Activated naive CD8-positive, alpha-beta T cell (primary cell): ENCODE results near the gene TMTC1.

Experiments
- H3K27ac Mint-ChIP-seq: one replicate; pipeline ENCODE4 v1.8.0; 2021; ENCODE audit warnings: mixed read lengths
- H3K27me3 Mint-ChIP-seq: one replicate; pipeline ENCODE4 v1.8.0; 2021; ENCODE audit warnings: mixed read lengths
- H3K36me3 Mint-ChIP-seq: one replicate; pipeline ENCODE4 v1.8.0; 2021; ENCODE audit warnings: mixed read lengths
- H3K4me1 Mint-ChIP-seq: one replicate; pipeline ENCODE4 v1.8.0; 2021; ENCODE audit warnings: low read depth, mixed read lengths
- H3K4me3 Mint-ChIP-seq: one replicate; pipeline ENCODE4 v1.8.0; 2021; ENCODE audit warnings: mild to moderate bottlenecking, mixed read lengths
- H3K9me3 Mint-ChIP-seq: one replicate; pipeline ENCODE4 v1.8.0; 2021; ENCODE audit warnings: low read depth, mixed read lengths

Gene TMTC1

DNA sequence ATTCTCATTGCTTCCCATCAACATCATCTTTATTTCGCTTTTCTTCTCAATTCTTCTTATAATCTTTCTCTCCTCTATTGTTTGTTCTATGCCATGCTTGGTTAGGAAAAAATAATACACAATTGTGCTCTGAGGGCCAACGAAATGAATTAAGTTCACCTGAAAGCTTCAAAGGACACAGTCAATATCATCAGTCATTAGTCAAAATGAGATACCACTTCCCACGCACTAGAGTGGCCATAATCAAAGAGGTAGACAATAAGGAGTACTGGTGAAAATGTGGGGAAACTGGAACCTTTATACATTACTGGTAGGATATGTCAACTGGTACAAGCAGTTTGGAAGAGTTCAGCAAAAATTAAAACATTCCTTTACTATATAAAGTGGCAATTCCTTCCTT is 91.5 kb downstream of the TMTC1 start:
- Mint-ChIP-seq H3K36me3 (no peaks in the 10 kb centered on the region), H3K4me1 (no peaks in the 10 kb centered on the region), H3K27ac (no peak overlapping the region), H3K9me3 (no peaks in the 10 kb centered on the region), H3K4me3 (no peak overlapping the region), H3K27me3 (peaks cover 2% of the 10 kb centered on the region)

DNA sequence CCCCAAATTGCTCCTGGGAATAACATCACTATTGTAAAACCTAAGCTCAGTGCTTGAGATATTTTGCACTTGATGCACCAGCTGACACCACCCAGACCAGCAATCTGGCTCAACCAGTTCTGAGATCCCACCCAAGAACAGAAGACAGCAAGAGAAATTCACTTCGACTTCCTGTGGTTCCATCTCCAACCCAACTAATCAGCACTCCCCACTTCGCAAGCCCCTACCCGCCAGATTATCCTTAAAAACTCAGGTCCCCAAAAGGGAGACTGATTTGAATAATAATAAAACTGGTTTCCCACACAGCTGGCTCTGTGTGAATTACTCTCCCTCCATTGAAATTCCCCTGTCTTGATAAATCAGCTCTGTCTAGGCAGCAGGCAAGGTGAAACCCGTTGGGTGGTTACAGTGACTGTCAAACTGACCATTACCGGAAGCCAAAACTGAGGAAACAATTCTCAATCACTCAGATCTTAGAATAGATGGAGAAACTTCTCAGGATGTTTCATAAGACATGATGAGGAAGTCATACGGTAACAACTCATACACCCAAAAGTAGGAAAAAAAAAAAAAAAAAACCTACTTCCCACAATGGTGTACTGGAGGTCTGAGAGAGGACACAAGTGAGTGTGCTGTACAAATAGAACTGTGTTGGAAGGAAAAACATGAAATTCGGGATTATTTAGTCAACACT is 92.4 kb downstream of the TMTC1 start:
- no peak overlapping the region for H3K4me3 Mint-ChIP-seq
- no peak overlapping the region for H3K27ac Mint-ChIP-seq
- H3K36me3 Mint-ChIP-seq, result no peaks in the 10 kb centered on the region
- peaks cover 2% of the 10 kb centered on the region for H3K27me3 Mint-ChIP-seq
- H3K9me3 Mint-ChIP-seq, result no peaks in the 10 kb centered on the region
- no peaks in the 10 kb centered on the region for H3K4me1 Mint-ChIP-seq

DNA sequence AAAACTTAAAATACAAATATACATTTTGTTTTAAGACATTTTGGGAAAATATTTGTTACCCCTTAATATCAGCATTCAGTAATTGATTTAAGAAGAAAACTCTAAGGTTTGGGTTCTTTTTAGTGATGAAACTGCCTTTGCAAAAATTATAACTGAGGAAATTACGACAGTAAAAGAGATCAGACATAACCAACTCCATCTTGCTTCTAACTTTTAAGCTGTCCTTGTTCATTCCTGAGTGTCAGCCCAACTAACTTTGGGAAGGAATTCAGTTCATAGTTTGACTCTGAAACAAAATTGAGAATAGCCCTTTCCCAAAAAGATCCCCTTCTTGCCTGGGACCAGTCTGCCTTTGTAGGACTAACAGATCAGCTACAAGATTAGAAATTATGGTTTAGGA is 93.0 kb downstream of the TMTC1 start:
- Mint-ChIP-seq H3K27me3 (peaks cover 2% of the 10 kb centered on the region), H3K27ac (no peak overlapping the region), H3K36me3 (no peaks in the 10 kb centered on the region), H3K4me3 (no peak overlapping the region), H3K9me3 (no peaks in the 10 kb centered on the region), H3K4me1 (no peaks in the 10 kb centered on the region)

GRCh38 chr12:29688914-29689313 is 94.8 kb downstream of the TMTC1 start:
- Mint-ChIP-seq H3K9me3 (no peaks in the 10 kb centered on the region), H3K36me3 (no peaks in the 10 kb centered on the region), H3K27me3 (peaks cover 2% of the 10 kb centered on the region), H3K4me3 (no peak overlapping the region), H3K4me1 (no peaks in the 10 kb centered on the region), H3K27ac (no peak overlapping the region)

DNA sequence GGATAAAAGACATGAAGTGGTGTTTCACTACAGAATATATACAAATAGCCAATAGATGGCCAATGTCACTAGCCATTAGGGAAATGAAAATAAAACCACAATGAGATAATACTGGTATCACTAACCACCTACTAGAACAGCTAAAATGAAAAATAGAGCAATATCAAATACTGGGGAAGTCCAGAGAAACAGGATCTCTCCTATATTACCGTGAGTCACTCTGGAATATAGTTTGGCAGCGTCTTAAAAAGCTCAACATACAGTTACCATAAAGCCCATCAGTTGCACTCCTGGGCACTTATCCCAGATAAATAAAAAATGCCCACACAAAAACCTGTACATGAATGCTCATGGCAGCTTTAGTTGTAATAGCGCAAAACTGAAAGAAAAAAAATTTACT is 101.7 kb downstream of the TMTC1 start:
- no peaks in the 10 kb centered on the region for H3K4me1 Mint-ChIP-seq
- H3K4me3 Mint-ChIP-seq, result no peak overlapping the region

GRCh38 chr12:29681370-29681769 is 102.4 kb downstream of the TMTC1 start:
- peaks cover 6% of the 10 kb centered on the region for H3K27me3 Mint-ChIP-seq
- H3K36me3 Mint-ChIP-seq, result no peaks in the 10 kb centered on the region
- H3K4me1 Mint-ChIP-seq, result no peaks in the 10 kb centered on the region
- H3K9me3 Mint-ChIP-seq, result no peaks in the 10 kb centered on the region
- H3K27ac Mint-ChIP-seq, result no peak overlapping the region
- no peak overlapping the region for H3K4me3 Mint-ChIP-seq

More for the DNA sequence above, 101.7 kb downstream of the TMTC1 start:
- Mint-ChIP-seq H3K27ac (no peak overlapping the region), H3K36me3 (no peaks in the 10 kb centered on the region), H3K27me3 (peaks cover 6% of the 10 kb centered on the region), H3K9me3 (no peaks in the 10 kb centered on the region)

- no peaks in the 10 kb centered on the region for H3K4me1 Mint-ChIP-seq
- no peaks in the 10 kb centered on the region for H3K9me3 Mint-ChIP-seq
- H3K27me3 Mint-ChIP-seq, result peaks cover 6% of the 10 kb centered on the region
- H3K36me3 Mint-ChIP-seq, result no peaks in the 10 kb centered on the region
- H3K4me3 Mint-ChIP-seq, result no peak overlapping the region
- no peak overlapping the region for H3K27ac Mint-ChIP-seq
Measured at GRCh38 chr12:29676676-29677075, 107.1 kb downstream of the TMTC1 start.

GRCh38 chr12:29674463-29674862 is 109.3 kb downstream of the TMTC1 start:
- Mint-ChIP-seq H3K9me3 (no peaks in the 10 kb centered on the region), H3K27ac (no peak overlapping the region), H3K36me3 (no peaks in the 10 kb centered on the region), H3K4me3 (no peak overlapping the region), H3K4me1 (no peaks in the 10 kb centered on the region), H3K27me3 (peaks cover 4% of the 10 kb centered on the region)

- no peak overlapping the region for H3K4me3 Mint-ChIP-seq
Measured at GRCh38 chr12:29673346-29673745, 110.4 kb downstream of the TMTC1 start.

GRCh38 chr12:29672580-29672979 is 111.2 kb downstream of the TMTC1 start:
- Mint-ChIP-seq H3K36me3 (no peaks in the 10 kb centered on the region), H3K4me1 (no peaks in the 10 kb centered on the region), H3K27ac (no peak overlapping the region), H3K9me3 (no peaks in the 10 kb centered on the region), H3K27me3 (no peaks in the 10 kb centered on the region), H3K4me3 (no peak overlapping the region)

More at GRCh38 chr12:29673346-29673745, 110.4 kb downstream of the TMTC1 start:
- no peaks in the 10 kb centered on the region for H3K4me1 Mint-ChIP-seq
- H3K27ac Mint-ChIP-seq, result no peak overlapping the region
- no peaks in the 10 kb centered on the region for H3K9me3 Mint-ChIP-seq
- H3K36me3 Mint-ChIP-seq, result no peaks in the 10 kb centered on the region
- peaks cover 2% of the 10 kb centered on the region for H3K27me3 Mint-ChIP-seq

DNA sequence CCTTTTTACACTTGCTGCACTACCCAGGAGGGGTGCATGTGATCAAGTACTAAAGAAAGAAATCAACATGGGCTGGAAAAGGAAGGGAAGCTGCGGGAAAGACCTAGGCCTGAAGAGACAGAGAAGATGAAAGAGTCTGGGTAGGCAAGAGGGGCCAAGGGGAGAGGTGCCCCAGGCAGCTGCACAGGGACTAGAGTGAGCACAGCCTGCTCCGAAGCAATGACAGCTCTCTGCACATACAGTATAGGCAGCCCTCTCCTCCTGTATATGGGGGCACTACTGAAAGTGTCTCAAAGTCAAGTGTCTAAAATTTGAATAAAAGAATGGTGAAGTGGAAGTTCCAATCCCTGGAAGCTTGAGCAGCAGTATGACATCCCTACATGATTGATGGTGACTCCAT is 112.0 kb downstream of the TMTC1 start:
- no peaks in the 10 kb centered on the region for H3K4me1 Mint-ChIP-seq
- H3K4me3 Mint-ChIP-seq, result no peak overlapping the region
- no peaks in the 10 kb centered on the region for H3K36me3 Mint-ChIP-seq
- no peak overlapping the region for H3K27ac Mint-ChIP-seq
- no peaks in the 10 kb centered on the region for H3K9me3 Mint-ChIP-seq
- no peaks in the 10 kb centered on the region for H3K27me3 Mint-ChIP-seq

DNA sequence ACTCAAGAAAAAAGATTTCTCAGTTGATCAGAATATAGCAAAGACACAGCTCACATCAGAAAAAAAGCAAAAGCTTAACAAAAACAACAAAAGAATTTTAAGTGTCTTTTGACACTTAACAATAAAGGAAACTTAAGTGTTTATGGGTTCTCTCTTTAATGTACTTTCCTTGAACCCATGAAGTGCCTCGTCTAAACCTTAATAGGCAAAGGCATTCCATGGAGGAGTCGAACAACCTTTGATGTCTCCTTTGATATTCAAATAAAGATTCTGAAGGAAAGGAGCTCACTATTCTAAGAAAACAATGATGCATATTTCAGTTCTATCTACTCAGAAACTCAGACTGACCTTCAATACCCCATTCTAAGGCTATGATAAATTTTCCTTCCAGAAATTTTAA is 116.7 kb downstream of the TMTC1 start:
- H3K36me3 Mint-ChIP-seq, result no peaks in the 10 kb centered on the region
- no peaks in the 10 kb centered on the region for H3K27me3 Mint-ChIP-seq
- H3K9me3 Mint-ChIP-seq, result no peaks in the 10 kb centered on the region
- no peak overlapping the region for H3K4me3 Mint-ChIP-seq
- no peak overlapping the region for H3K27ac Mint-ChIP-seq
- no peaks in the 10 kb centered on the region for H3K4me1 Mint-ChIP-seq

DNA sequence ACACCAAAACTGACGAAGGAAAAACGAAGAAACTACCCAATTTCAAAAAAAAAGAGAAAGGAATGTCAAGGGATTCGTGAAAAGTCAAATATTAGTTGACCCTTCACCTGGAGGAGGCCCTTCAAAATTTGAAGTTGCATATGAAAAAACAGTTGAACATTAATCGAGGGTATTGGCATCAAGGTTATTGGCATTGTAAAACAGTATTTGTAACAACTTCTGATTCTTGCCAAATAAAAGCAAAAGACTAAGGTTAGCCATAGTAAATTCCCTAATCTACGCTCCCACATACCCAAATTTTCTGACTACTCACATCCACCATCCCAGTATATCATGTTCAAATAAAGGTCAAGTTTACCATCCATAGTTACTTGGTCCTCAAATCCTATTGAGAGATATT is 118.6 kb downstream of the TMTC1 start:
- Mint-ChIP-seq H3K4me3 (no peak overlapping the region), H3K27me3 (no peaks in the 10 kb centered on the region), H3K4me1 (no peaks in the 10 kb centered on the region), H3K36me3 (no peaks in the 10 kb centered on the region), H3K9me3 (no peaks in the 10 kb centered on the region), H3K27ac (no peak overlapping the region)

DNA sequence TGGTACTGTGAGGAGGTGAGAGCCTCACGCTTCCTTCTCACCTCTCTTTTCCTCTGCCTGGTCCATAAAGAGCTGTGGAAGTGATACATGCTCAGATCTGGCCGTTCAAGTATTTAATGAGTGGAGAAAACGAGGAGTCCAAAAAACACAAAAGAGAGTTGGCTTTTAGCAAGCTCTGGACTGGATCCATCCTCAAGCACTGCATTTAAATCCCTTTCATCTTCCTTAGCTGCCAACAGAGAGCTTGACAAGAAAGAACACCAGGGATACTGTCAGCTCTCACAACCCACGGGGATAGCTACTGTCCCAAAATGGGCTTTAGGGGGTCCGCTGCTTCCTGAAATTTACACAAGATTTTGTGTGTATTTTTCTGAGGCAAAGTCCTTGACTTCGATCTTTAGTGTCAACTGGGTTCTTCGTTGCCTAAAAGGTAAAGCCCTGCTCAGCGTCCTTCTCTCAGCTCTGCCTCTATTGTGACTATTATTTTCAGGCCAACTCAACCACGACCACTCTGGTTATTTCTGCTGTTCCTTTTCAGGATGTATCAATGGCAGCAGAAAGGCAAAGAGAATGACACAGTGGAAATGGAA is 120.9 kb downstream of the TMTC1 start:
- no peaks in the 10 kb centered on the region for H3K9me3 Mint-ChIP-seq
- H3K27ac Mint-ChIP-seq, result no peak overlapping the region
- no peak overlapping the region for H3K4me3 Mint-ChIP-seq
- no peaks in the 10 kb centered on the region for H3K36me3 Mint-ChIP-seq
- no peaks in the 10 kb centered on the region for H3K4me1 Mint-ChIP-seq
- no peaks in the 10 kb centered on the region for H3K27me3 Mint-ChIP-seq

DNA sequence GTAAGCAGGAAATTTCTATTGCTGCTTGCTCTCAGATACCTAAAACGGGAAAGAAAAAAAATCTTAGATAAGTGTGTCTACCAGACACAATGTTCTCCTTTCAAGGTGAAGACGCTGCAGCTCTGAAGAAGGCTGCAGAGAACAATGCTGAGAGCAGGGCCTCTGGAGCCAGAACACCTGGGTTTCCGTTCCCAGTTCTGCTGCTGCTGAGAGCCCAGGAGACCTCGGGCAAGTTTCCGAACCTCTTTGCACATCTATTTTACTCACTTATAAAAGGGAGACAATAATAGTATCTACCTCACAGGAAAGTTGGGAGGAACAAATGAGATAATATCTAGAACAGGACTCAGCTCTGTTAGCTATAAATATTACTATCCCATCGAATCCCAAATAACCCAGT is 122.9 kb downstream of the TMTC1 start:
- H3K4me3 Mint-ChIP-seq, result no peak overlapping the region
- no peaks in the 10 kb centered on the region for H3K27me3 Mint-ChIP-seq
- no peaks in the 10 kb centered on the region for H3K9me3 Mint-ChIP-seq
- H3K4me1 Mint-ChIP-seq, result no peaks in the 10 kb centered on the region
- H3K27ac Mint-ChIP-seq, result no peak overlapping the region
- H3K36me3 Mint-ChIP-seq, result no peaks in the 10 kb centered on the region
